Measurements from ENCODE around the gene XDH. TPM values are rescaled to one million over a fixed set of nuclear protein-coding genes. Genes with fewer than 3 reads are reported as not detected.

XDH gene
- total RNA-seq, 1 donor from 2014 or later, result 5.6 TPM

DNA sequence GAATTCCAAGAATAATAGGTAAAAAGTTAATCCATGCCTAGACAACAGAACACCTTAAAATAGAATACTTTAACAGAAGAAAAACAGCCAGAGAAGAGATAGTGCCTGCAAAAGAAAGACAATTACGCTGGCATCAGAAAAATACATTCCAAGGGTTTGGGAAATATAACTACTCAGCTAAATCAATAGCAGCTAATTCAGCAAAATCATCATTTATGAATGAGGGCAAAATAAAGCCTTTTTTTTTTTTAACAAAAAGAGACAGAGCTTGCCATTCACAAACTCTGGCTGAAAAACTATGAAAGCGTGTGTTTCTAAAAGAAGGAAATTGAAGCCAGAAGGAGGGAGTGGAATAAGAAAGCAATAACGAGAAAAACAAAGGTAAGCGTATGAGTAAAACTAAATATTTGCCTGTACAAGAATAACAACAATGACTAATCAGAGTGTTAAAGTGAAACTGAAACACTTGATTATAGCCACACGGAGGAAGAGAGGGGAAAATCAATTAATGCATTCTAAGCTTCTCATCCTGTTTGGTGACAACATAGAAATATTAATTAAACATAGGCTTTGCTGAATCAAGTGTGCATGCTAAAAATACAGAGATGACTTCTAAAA is 90.4 kb downstream of the XDH start:
- Mint-ChIP-seq H3K27me3 (no peaks in the 10 kb centered on the region), H3K27ac (no peak overlapping the region), H3K4me3 (ENCODE audit: low read depth) (no peak overlapping the region), H3K9me3 (ENCODE audit: low read depth) (no peaks in the 10 kb centered on the region), H3K36me3 (ENCODE audit: insufficient read depth) (no peaks in the 10 kb centered on the region), H3K4me1 (ENCODE audit: low read depth) (peaks cover 4% of the 10 kb centered on the region)
- no peak for TF ChIP-seq CTCF (IDR thresholded peaks at IDR 0.05; ENCODE audit: unreplicated experiment)
- DNase-seq (ENCODE audit: low spot score, unreplicated experiment), result no peak

DNA sequence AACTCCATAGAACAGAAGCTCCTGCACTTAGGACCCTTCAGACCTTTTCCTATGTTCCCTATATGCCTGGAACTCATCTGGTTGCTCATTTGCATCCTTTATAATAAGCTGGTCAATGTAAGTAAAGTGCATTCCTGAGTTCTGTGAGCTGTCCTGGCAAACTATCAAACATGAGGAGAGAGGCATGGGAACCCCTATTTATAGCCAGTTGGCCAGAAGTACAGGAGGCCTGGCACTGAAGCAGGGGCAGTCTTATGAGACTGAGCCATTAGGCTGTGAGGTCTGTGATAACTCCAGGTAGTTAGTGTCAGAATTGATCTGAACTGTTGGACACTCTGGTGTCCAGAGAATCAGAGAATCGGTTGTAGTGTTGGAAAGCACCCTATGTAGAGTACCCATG is 92.2 kb downstream of the XDH start:
- H3K27me3 Mint-ChIP-seq, result no peaks in the 10 kb centered on the region
- H3K4me1 Mint-ChIP-seq (ENCODE audit: low read depth), result peaks cover 4% of the 10 kb centered on the region
- H3K4me3 Mint-ChIP-seq (ENCODE audit: low read depth), result no peak overlapping the region
- TF ChIP-seq CTCF (IDR thresholded peaks at IDR 0.05; ENCODE audit: unreplicated experiment), result no peak
- no peaks in the 10 kb centered on the region for H3K36me3 Mint-ChIP-seq (ENCODE audit: insufficient read depth)
- no peaks in the 10 kb centered on the region for H3K9me3 Mint-ChIP-seq (ENCODE audit: low read depth)
- H3K27ac Mint-ChIP-seq, result no peak overlapping the region
- no peak for DNase-seq (ENCODE audit: low spot score, unreplicated experiment)

DNA sequence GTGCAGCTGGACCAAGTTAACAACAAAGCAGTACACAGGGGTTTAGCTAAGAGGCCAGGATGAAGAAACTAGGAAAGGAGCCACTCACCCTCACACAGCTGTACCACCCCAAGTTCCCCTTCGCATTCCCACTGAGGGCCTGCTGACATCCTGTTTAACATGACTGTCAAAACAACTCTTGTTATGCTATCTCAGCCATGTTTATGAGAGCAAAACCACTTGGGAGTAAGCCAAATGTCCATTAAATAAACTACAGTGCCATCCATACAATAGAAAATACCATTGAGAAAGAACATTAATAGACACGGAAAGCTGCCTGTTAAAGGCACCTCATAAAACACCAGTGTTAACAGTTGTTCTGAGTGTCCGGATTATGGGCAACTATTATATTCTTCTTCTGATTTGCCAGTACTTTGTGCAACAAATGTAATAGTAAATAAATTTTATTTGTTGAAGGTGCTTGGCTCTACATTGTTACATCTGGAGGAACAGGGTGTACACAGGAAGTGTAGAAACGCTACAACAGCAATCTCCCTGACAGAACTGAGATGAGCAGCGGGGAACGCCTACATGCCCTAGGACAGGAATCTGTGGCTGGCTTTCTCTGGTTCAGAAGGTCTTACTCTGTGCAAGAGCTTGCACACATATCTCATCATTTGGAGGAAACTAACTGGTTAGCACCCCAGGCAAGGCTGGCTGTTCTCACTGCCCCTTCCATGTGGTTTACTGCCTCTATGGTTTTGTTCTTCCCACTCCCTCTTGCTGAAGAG is 95.0 kb downstream of the XDH start:
- Mint-ChIP-seq H3K36me3 (ENCODE audit: insufficient read depth) (no peaks in the 10 kb centered on the region), H3K9me3 (ENCODE audit: low read depth) (no peaks in the 10 kb centered on the region), H3K4me1 (ENCODE audit: low read depth) (peaks cover 4% of the 10 kb centered on the region), H3K27ac (no peak overlapping the region), H3K27me3 (no peaks in the 10 kb centered on the region), H3K4me3 (ENCODE audit: low read depth) (no peak overlapping the region)
- no peak for TF ChIP-seq CTCF (IDR thresholded peaks at IDR 0.05; ENCODE audit: unreplicated experiment)
- no peak for DNase-seq (ENCODE audit: low spot score, unreplicated experiment)

GRCh38 chr2:31318361-31319336 is 95.9 kb downstream of the XDH start:
- Mint-ChIP-seq H3K4me1 (ENCODE audit: low read depth) (no peaks in the 10 kb centered on the region), H3K9me3 (ENCODE audit: low read depth) (no peaks in the 10 kb centered on the region), H3K27ac (no peak overlapping the region), H3K27me3 (no peaks in the 10 kb centered on the region), H3K36me3 (ENCODE audit: insufficient read depth) (no peaks in the 10 kb centered on the region), H3K4me3 (ENCODE audit: low read depth) (no peak overlapping the region)
- TF ChIP-seq CTCF (IDR thresholded peaks at IDR 0.05; ENCODE audit: unreplicated experiment), result no peak
- no peak for DNase-seq (ENCODE audit: low spot score, unreplicated experiment)

DNA sequence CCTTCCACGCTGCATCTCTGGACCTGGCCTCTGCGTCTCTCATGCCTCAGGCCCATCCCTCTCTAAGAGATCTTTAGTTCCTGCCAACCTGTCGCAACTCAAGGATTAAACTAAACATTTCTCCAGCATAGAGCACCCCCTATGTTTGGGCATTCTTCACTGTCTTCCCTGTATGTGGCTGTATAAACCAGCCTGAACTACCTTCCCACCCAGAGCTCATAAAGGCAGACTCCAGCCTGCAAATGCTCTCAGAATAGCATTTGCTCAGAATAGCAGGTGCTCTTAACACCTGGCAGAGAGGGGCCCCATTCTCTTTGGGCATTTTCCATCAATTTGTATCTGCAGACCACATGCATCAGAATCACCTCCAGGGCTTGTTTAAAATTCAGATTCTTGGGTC is 97.1 kb downstream of the XDH start:
- H3K27me3 Mint-ChIP-seq, result no peaks in the 10 kb centered on the region
- no peak for DNase-seq (ENCODE audit: low spot score, unreplicated experiment)
- TF ChIP-seq CTCF (IDR thresholded peaks at IDR 0.05; ENCODE audit: unreplicated experiment), result no peak
- H3K27ac Mint-ChIP-seq, result no peak overlapping the region
- H3K4me3 Mint-ChIP-seq (ENCODE audit: low read depth), result no peak overlapping the region
- no peaks in the 10 kb centered on the region for H3K9me3 Mint-ChIP-seq (ENCODE audit: low read depth)
- no peaks in the 10 kb centered on the region for H3K36me3 Mint-ChIP-seq (ENCODE audit: insufficient read depth)
- no peaks in the 10 kb centered on the region for H3K4me1 Mint-ChIP-seq (ENCODE audit: low read depth)
